Body of pancreas (tissue), 4 donors: ENCODE measurements around the gene CDKAL1.

Source experiments
- POLR2A ChIP-seq, 3 donors: fragments of 450-650 bp; IDR thresholded peaks; one replicate each; pipeline ENCODE4 v1.6.1; 2016; ENCODE audit warnings: antibody characterized with exemption in 3 of 3, mild to moderate bottlenecking in 2 of 3
- TF ChIP-seq, protein P1 (sequence below), 7 experiments: fragments of 450-650 bp in 4 of 7; fragments of 200-600 bp in 3 of 7; sonication (generic) in 3 of 7; IDR thresholded peaks; one replicate each; pipeline ENCODE4 v1.5.1; 2016 to 2019; ENCODE audit warnings: antibody characterized with exemption in 7 of 7

DNA sequence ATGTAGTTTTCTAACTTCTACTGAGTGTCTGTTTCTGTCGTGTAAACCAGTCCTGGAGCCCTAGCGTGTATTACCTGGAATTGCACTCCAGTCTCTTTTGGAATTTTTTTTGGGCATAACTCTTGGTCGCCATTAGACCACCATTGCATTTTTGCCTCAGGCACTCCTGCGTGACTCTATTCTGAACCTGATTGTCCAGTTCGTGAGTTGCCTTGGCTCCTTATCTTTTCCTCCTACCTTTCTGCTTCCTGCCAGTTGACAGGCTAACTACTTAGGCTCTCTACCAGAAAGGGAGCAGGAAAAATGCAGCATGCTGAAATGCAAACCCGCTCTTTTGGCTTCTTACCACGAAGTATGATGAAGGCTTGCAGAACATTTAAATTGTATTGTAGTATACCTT lies 568.4 kb downstream of the CDKAL1 start:
- no peak for TF ChIP-seq POLR2A (IDR thresholded peaks at IDR 0.05)
- TF ChIP-seq, protein P1, sequence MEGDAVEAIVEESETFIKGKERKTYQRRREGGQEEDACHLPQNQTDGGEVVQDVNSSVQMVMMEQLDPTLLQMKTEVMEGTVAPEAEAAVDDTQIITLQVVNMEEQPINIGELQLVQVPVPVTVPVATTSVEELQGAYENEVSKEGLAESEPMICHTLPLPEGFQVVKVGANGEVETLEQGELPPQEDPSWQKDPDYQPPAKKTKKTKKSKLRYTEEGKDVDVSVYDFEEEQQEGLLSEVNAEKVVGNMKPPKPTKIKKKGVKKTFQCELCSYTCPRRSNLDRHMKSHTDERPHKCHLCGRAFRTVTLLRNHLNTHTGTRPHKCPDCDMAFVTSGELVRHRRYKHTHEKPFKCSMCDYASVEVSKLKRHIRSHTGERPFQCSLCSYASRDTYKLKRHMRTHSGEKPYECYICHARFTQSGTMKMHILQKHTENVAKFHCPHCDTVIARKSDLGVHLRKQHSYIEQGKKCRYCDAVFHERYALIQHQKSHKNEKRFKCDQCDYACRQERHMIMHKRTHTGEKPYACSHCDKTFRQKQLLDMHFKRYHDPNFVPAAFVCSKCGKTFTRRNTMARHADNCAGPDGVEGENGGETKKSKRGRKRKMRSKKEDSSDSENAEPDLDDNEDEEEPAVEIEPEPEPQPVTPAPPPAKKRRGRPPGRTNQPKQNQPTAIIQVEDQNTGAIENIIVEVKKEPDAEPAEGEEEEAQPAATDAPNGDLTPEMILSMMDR (IDR thresholded peaks at IDR 0.05), result no peak
